HEK293 (cell line): Measurements from ENCODE around the gene AFG3L2.

Experiments used
- CTCF ChIP-seq: fragments of 450-650 bp; formaldehyde crosslinking; IDR thresholded peaks from 2 replicates; pipeline ENCODE4 v1.5.1; 2016; ENCODE audit warnings: missing biosample characterization, missing genetic modification characterization
- FEZF1 ChIP-seq: fragments of 450-650 bp; formaldehyde crosslinking; IDR thresholded peaks from 2 replicates; pipeline ENCODE4 v1.5.1; 2016; ENCODE audit warnings: missing biosample characterization, missing genetic modification characterization
- GLI2 ChIP-seq: fragments of 450-650 bp; formaldehyde crosslinking; IDR thresholded peaks from 2 replicates; pipeline ENCODE4; 2017; ENCODE audit warnings: missing biosample characterization, missing genetic modification characterization, low read depth, borderline replicate concordance
- GLIS2 ChIP-seq: fragments of 450-650 bp; formaldehyde crosslinking; IDR thresholded peaks from 2 replicates; pipeline ENCODE4 v1.5.1; 2016; ENCODE audit warnings: missing biosample characterization, missing genetic modification characterization
- KLF10 ChIP-seq: fragments of 450-650 bp; IDR thresholded peaks from 2 replicates; pipeline ENCODE4 v1.5.1; 2018; ENCODE audit warnings: missing biosample characterization, mild to moderate bottlenecking, missing genetic modification characterization
- KLF16 ChIP-seq: fragments of 450-650 bp; formaldehyde crosslinking; IDR thresholded peaks from 2 replicates; pipeline ENCODE4 v1.5.1; 2017; ENCODE audit warnings: missing biosample characterization, missing genetic modification characterization
- SCRT1 ChIP-seq: fragments of 450-650 bp; formaldehyde crosslinking; IDR thresholded peaks from 2 replicates; pipeline ENCODE4 v1.5.1; 2016; ENCODE audit warnings: missing biosample characterization, missing genetic modification characterization, borderline replicate concordance
- SP3 ChIP-seq: fragments of 450-650 bp; formaldehyde crosslinking; IDR thresholded peaks from 2 replicates; pipeline ENCODE4 v1.5.1; 2016; ENCODE audit warnings: missing biosample characterization, missing genetic modification characterization
- YY2 ChIP-seq: fragments of 450-650 bp; formaldehyde crosslinking; IDR thresholded peaks from 2 replicates; pipeline ENCODE4 v1.5.1; 2016; ENCODE audit warnings: missing biosample characterization, missing genetic modification characterization
- ZBTB1 ChIP-seq: fragments of 450-650 bp; formaldehyde crosslinking; IDR thresholded peaks from 2 replicates; pipeline ENCODE4 v1.5.1; 2016; ENCODE audit warnings: missing biosample characterization, missing genetic modification characterization
- ZBTB49 ChIP-seq: fragments of 450-650 bp; formaldehyde crosslinking; IDR thresholded peaks from 2 replicates; pipeline ENCODE4 v1.5.1; 2016; ENCODE audit warnings: missing biosample characterization, missing genetic modification characterization, low read depth
- ZFHX2 ChIP-seq: fragments of 450-650 bp; formaldehyde crosslinking; conservative IDR thresholded peaks from 2 replicates; pipeline ENCODE4 v1.5.1; 2016; ENCODE audit warnings: missing biosample characterization, missing genetic modification characterization
- ZFP3 ChIP-seq: fragments of 450-650 bp; formaldehyde crosslinking; IDR thresholded peaks from 2 replicates; pipeline ENCODE4 v1.5.1; 2016; ENCODE audit warnings: low read depth, missing biosample characterization, missing genetic modification characterization
- ZNF132 ChIP-seq: fragments of 450-650 bp; formaldehyde crosslinking; IDR thresholded peaks from 2 replicates; pipeline ENCODE4 v1.5.1; 2017; ENCODE audit warnings: missing biosample characterization, missing genetic modification characterization, borderline replicate concordance
- ZNF146 ChIP-seq: fragments of 450-650 bp; formaldehyde crosslinking; IDR thresholded peaks from 2 replicates; pipeline ENCODE4 v1.5.1; 2016; ENCODE audit warnings: missing biosample characterization, missing genetic modification characterization
- ZNF169 ChIP-seq: fragments of 450-650 bp; formaldehyde crosslinking; IDR thresholded peaks from 2 replicates; pipeline ENCODE4 v1.5.1; 2016; ENCODE audit warnings: missing biosample characterization, missing genetic modification characterization
- ZNF174 ChIP-seq: fragments of 450-650 bp; formaldehyde crosslinking; IDR thresholded peaks from 2 replicates; pipeline ENCODE4 v1.5.0; 2017; ENCODE audit warnings: missing biosample characterization, mild to moderate bottlenecking, missing genetic modification characterization
- ZNF214 ChIP-seq: fragments of 450-650 bp; formaldehyde crosslinking; IDR thresholded peaks from 2 replicates; pipeline ENCODE4 v1.5.1; 2017; ENCODE audit warnings: missing biosample characterization, mild to moderate bottlenecking, missing genetic modification characterization, borderline replicate concordance
- ZNF221 ChIP-seq: fragments of 450-650 bp; formaldehyde crosslinking; IDR thresholded peaks from 2 replicates; pipeline ENCODE4 v1.5.1; 2017; ENCODE audit warnings: missing biosample characterization, missing genetic modification characterization, borderline replicate concordance
- ZNF280C ChIP-seq: fragments of 450-650 bp; formaldehyde crosslinking; IDR thresholded peaks from 2 replicates; pipeline ENCODE4 v1.5.1; 2016; ENCODE audit warnings: missing biosample characterization, missing genetic modification characterization
- ZNF335 ChIP-seq: fragments of 450-650 bp; formaldehyde crosslinking; conservative IDR thresholded peaks from 2 replicates; pipeline ENCODE4 v1.5.1; 2016; ENCODE audit warnings: missing biosample characterization, missing genetic modification characterization
- ZNF549 ChIP-seq: fragments of 450-650 bp; IDR thresholded peaks from 2 replicates; pipeline ENCODE4 v1.5.1; 2018; ENCODE audit warnings: missing biosample characterization, missing genetic modification characterization, mild to moderate bottlenecking, inconsistent platforms, moderate library complexity
- ZNF585B ChIP-seq: fragments of 450-650 bp; formaldehyde crosslinking; IDR thresholded peaks from 2 replicates; pipeline ENCODE4 v1.5.1; 2016; ENCODE audit warnings: missing biosample characterization, missing genetic modification characterization
- ZNF621 ChIP-seq: fragments of 450-650 bp; formaldehyde crosslinking; IDR thresholded peaks from 2 replicates; pipeline ENCODE4 v1.5.1; 2017; ENCODE audit warnings: missing biosample characterization, missing genetic modification characterization
- ZNF645 ChIP-seq: fragments of 450-650 bp; formaldehyde crosslinking; IDR thresholded peaks from 2 replicates; pipeline ENCODE4; 2016; ENCODE audit warnings: missing biosample characterization, missing genetic modification characterization
- ZNF658 ChIP-seq: fragments of 450-650 bp; formaldehyde crosslinking; IDR thresholded peaks from 2 replicates; pipeline ENCODE4; 2016; ENCODE audit warnings: missing biosample characterization, missing genetic modification characterization
- ZNF776 ChIP-seq: fragments of 450-650 bp; formaldehyde crosslinking; IDR thresholded peaks from 2 replicates; pipeline ENCODE4 v1.5.0; 2017; ENCODE audit warnings: missing biosample characterization, missing genetic modification characterization, borderline replicate concordance
- ZSCAN5A ChIP-seq: fragments of 450-650 bp; formaldehyde crosslinking; IDR thresholded peaks from 2 replicates; pipeline ENCODE4 v1.5.1; 2016; ENCODE audit warnings: missing biosample characterization, missing genetic modification characterization

The AFG3L2 gene

GRCh38 chr18:12287684-12288402 is 89.2 kb downstream of the AFG3L2 start (continued):
- no peak; the same call in 1 of the 2 replicates for TF ChIP-seq CTCF (tag by site-specific recombination)
- TF ChIP-seq ZFHX2 (tag by site-specific recombination), result peak; percentile 74
- no peak for TF ChIP-seq ZNF658
- no peak for TF ChIP-seq ZNF214 (tag by site-specific recombination)
- TF ChIP-seq ZNF132 (tag by site-specific recombination), result no peak
- no peak for TF ChIP-seq ZNF645 (tag by site-specific recombination)
- no peak for TF ChIP-seq YY2 (tag by site-specific recombination)
- TF ChIP-seq KLF10 (tag by site-specific recombination), result no peak
- TF ChIP-seq ZFP3 (tag by site-specific recombination), result no peak
- no peak for TF ChIP-seq KLF16
- peak; percentile 72 for TF ChIP-seq GLIS2 (tag by site-specific recombination)
- TF ChIP-seq SCRT1 (tag by site-specific recombination), result no peak
- no peak for TF ChIP-seq ZBTB49 (tag by site-specific recombination)
- no peak for TF ChIP-seq ZNF585B (tag by site-specific recombination)
- no peak for TF ChIP-seq ZNF280C (tag by site-specific recombination)
- no peak for TF ChIP-seq FEZF1 (tag by site-specific recombination)
- no peak for TF ChIP-seq ZSCAN5A (tag by site-specific recombination)
- no peak for TF ChIP-seq ZNF549 (tag by site-specific recombination)
- no peak for TF ChIP-seq ZNF146 (tag by site-specific recombination)
- TF ChIP-seq ZNF335 (tag by site-specific recombination), result peak; percentile 78
- no peak for TF ChIP-seq ZNF621 (tag by site-specific recombination)
- no peak for TF ChIP-seq ZNF169 (tag by site-specific recombination)
- TF ChIP-seq GLI2, result no peak
- no peak for TF ChIP-seq ZNF221 (tag by site-specific recombination)
- peak; percentile 52 for TF ChIP-seq SP3 (tag by site-specific recombination)
- no peak for TF ChIP-seq ZNF174 (tag by site-specific recombination)
- no peak for TF ChIP-seq ZNF776 (tag by site-specific recombination)
- TF ChIP-seq ZBTB1 (tag by site-specific recombination), result no peak
